ENCODE results near the gene SFT2D3.

SFT2D3 gene

GRCh38 chr2:127681976-127682857 is 19.1 kb upstream of the SFT2D3 start:
- DNase-seq (ENCODE audit: low read depth), result no peak

- DNase-seq (ENCODE audit: low read depth), result no peak
Observed at GRCh38 chr2:127683056-127683455, 18.2 kb upstream of the SFT2D3 start.

GRCh38 chr2:127683757-127684156 is 17.5 kb upstream of the SFT2D3 start:
- DNase-seq (ENCODE audit: low read depth), result no peak

DNA sequence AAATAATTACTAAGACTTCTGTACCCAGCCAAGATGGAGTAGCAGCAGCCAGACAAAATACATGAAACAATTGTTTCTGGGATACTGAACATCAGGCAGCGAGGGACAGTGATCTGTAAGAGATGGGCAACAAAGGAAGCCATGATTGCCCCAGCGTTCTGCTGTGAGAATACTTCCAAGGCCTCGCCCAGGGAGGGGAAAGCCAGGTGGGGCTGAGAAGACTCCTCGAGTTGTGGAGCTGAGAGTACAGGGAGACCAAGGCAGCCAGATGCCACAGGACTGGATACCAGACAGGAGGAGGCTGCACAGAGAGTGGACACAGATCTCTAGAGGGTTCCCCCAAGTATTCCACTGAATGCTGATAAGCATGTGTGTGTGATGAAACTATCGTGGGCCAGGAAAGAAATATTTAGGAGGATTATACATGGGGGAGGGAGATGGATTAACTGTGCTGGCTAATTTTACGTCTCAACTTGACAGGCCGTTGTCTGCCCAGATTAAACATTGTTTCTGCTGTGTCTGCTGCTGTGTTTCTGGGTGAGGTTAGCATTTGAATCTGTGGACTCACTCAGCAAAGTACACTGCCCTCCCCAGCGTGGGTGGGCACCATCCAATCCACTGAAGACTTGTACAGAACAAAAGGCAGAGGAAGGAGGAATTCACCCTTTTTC is 15.8 kb upstream of the SFT2D3 start:
- DNase-seq (ENCODE audit: low read depth), result no peak

- no peak for DNase-seq (ENCODE audit: low read depth)
Observed at GRCh38 chr2:127688405-127688804, 12.9 kb upstream of the SFT2D3 start.

GRCh38 chr2:127690696-127691095 is 10.6 kb upstream of the SFT2D3 start:
- DNase-seq (ENCODE audit: low read depth), result no peak

GRCh38 chr2:127694986-127695385 is 6.3 kb upstream of the SFT2D3 start:
- no peak for DNase-seq (ENCODE audit: low read depth)

GRCh38 chr2:127695491-127696472 is 5.5 kb upstream of the SFT2D3 start:
- peak; percentile 22 for DNase-seq (ENCODE audit: low read depth)

GRCh38 chr2:127697482-127698180 is 3.7 kb upstream of the SFT2D3 start:
- DNase-seq (ENCODE audit: low read depth), result no peak

GRCh38 chr2:127698553-127699355 is 2.5 kb upstream of the SFT2D3 start:
- DNase-seq (ENCODE audit: low read depth), result no peak

DNA sequence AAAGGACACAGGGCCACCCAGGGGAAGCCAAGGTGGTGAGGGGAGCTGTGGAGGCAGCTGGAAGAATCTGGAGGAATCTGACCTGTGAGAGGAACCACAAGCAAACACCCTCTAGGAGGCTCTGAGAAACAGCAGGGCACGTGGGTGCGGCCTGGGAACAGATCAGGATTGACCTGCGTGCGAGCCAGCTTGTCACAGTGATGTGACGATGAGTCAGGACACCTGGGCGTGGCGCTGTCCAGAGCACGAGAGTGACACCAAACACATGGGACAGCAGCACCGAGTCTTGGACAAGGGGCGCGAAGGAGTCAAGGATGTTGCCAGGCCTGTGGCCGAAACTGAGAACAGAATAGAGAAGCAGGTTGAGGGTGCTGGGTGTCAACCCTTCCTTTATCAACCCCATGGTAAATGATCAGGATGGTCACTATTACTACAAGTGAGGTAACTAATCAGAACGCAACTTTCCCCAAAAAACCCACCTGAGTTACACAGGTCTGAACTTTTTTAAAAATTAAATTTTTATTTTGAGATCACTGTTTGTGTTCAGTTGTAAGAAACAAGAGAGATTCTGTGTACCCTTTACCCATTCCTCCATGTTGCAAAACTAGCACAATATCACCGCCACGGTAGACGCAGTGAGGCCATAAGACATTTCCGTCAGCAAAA is 637 bp upstream of the SFT2D3 start:
- DNase-seq (ENCODE audit: low read depth), result no peak

DNA sequence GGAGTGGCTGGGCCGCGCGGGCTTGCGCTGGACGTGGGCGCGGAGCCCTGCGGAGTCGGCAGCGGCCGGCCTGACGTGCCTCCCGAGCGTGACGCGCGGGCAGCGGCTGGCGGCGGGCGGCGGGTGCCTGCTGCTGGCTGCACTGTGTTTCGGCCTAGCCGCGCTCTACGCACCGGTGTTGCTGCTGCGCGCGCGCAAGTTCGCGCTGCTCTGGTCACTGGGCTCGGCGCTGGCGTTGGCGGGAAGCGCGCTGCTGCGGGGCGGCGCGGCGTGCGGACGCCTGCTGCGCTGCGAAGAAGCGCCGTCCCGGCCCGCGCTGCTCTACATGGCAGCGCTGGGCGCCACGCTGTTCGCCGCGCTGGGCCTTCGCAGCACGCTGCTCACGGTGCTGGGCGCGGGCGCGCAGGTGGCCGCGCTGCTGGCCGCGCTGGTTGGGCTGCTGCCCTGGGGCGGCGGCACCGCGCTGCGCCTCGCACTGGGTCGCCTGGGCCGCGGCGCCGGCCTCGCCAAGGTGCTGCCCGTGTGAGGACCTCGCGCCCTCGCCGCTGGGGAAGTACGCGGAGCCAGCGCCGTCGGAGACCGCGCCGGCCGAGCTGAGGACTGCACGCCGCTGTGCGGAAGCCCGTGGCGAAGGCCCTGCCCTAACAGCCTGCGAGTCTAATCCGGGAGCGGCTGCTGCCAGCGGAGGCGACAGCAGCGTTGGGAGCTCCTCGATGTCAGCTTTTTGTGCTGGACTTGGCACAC is 526 bp downstream of the SFT2D3 start:
- DNase-seq (ENCODE audit: low read depth), result peak; percentile 59

- DNase-seq (ENCODE audit: low read depth), result no peak
Observed at GRCh38 chr2:127702395-127703009, 1.2 kb downstream of the SFT2D3 start.

DNA sequence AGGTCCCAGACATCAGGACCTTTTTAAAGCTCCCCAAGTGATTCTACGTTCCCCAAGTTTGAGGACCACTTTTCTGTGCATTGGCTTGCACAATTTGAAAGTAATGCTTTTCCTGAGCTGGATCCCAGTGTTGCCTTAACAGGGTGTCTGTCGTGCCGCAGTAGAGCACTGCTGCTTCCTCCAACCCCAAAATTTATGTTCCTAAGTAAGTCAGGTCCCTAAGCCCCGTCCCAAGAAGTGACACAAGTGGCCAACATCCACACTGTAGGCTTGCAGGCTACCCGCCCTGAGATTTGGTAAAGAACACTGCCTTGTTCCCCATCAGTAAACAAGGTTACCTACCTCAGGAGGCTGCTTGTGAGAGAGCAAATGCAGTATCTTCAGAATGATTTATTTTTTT is 2.0 kb downstream of the SFT2D3 start:
- no peak for DNase-seq (ENCODE audit: low read depth)

GRCh38 chr2:127704641-127705390 is 3.5 kb downstream of the SFT2D3 start:
- DNase-seq (ENCODE audit: low read depth), result no peak

- DNase-seq (ENCODE audit: low read depth), result no peak
Observed at GRCh38 chr2:127705391-127706065, 4.2 kb downstream of the SFT2D3 start.

DNA sequence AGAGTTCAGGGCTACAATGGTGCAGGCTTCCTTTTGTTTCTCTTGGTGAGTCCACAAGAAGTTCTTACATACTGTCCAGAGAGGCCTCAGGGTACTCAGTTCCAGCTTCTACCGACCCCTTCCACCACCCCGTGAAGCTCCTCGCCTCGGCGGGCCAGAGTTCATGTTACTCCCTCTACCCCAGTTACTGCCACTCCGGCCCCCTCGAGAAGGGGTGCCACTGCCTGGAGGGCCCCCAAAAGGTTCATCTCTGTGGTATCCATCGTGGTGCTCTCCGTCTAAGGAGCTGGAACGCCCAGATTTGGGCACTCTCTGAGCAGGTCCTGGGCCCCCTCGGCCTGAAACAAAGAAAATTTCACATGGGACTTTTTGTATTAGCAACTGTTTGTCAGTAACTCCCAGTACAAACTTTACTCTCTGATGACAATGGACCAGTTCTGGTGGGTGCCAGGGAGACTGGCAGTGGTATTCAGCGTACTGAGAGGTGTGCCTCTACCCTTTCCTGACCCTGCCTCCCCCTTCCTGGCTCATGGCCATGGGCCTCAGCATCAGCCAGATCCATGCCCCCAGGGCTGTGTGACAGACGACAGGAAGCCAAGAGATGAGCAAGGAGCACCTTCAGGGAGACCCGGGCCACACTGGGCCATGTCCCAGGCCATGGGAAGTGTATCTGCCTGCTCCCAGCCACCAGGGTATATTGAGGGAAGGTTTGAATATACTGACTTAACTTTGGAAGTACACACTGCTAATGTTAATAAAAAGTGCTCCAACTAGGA is 5.1 kb downstream of the SFT2D3 start:
- no peak for DNase-seq (ENCODE audit: low read depth)
